GM18951 (cell line): ENCODE measurements around the gene DES.

Experiments used
- POLR2A ChIP-seq: IDR thresholded peaks from 4 replicates; pipeline ENCODE4 v1.6.1; 2011; ENCODE audit warnings: mild to moderate bottlenecking; ENCODE audit not compliant: insufficient read length, insufficient read depth; ENCODE audit errors: extremely low read depth
- in situ Hi-C: fragments of 300-500 bp; cut with MboI; formaldehyde crosslinking; loops from one replicate; pipeline ENCODE4 v1.12.0; 2022; ENCODE audit warnings: low sequenced_read_pairs, mixed read lengths, inconsistent platforms; ENCODE audit not compliant: unreplicated experiment

Gene DES

GRCh38 chr2:219416938-219417337 is 1.2 kb upstream of the DES start:
- in situ Hi-C loops: no loop called here
- TF ChIP-seq POLR2A: no peak

- no peak for TF ChIP-seq POLR2A
- in situ Hi-C loops: no loop called here
Observed at GRCh38 chr2:219417374-219417773, 803 bp upstream of the DES start.

GRCh38 chr2:219419012-219419324 is 791 bp downstream of the DES start:
- in situ Hi-C loops: no loop called here
- TF ChIP-seq POLR2A: no peak

DNA sequence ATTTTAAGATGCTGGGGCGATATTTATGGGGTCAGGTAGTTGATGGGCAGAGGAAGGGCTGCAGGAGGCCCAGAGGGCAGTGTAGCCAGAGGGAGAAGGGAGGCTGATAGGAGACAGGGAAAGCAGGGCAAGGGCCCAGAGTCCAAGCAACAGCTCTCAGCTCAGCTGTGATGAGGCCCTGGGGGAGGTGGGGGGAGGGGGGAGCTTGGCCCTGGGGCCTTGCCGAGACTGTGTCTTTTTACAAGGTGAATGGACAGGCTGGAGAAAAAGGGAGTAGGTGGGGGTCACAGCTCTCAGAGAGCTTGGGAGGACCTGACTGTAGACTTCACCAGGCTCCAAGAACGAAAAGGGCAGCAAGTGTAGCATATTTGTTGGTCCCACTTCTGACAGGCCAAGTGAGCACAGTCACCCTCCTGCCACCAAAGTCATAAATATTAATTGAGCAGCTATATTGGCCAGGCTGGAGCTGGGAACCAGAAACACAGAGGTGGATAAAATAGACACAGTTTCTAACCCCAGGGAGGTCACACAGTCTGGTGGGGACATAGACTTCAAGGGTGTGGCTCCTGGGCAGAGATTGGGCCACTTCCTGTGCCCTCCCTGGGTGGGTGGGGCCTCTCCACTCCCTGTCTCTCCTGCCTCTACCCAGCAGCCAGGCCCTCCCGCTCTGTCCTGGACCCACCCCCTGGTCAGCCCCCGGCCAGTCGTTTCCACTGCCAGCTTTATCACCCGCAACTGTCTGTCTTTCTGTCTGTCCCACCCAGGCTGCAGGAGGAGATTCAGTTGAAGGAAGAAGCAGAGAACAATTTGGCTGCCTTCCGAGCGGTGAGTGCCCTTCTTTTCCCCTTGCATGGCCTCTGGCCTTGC is 1.4 kb downstream of the DES start:
- in situ Hi-C loops: no loop called here
- no peak for TF ChIP-seq POLR2A

DNA sequence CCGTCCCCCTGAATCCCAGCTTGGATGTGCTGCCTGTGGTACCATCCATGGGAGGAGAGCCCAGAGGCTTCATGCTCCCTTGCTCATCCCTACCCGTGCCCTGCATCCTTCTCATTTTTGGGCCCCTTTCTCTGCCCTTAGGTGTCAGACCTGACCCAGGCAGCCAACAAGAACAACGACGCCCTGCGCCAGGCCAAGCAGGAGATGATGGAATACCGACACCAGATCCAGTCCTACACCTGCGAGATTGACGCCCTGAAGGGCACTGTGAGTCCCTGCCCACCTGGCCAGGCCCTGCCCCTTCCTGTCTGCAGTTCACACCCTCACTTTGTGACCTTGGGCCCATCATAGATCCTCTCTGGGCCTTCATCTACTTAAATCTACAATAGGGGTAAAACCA is 2.5 kb downstream of the DES start:
- in situ Hi-C loops: no loop called here
- TF ChIP-seq POLR2A: no peak

GRCh38 chr2:219421323-219421722 is 3.1 kb downstream of the DES start:
- in situ Hi-C loops: no loop called here
- TF ChIP-seq POLR2A: no peak

DNA sequence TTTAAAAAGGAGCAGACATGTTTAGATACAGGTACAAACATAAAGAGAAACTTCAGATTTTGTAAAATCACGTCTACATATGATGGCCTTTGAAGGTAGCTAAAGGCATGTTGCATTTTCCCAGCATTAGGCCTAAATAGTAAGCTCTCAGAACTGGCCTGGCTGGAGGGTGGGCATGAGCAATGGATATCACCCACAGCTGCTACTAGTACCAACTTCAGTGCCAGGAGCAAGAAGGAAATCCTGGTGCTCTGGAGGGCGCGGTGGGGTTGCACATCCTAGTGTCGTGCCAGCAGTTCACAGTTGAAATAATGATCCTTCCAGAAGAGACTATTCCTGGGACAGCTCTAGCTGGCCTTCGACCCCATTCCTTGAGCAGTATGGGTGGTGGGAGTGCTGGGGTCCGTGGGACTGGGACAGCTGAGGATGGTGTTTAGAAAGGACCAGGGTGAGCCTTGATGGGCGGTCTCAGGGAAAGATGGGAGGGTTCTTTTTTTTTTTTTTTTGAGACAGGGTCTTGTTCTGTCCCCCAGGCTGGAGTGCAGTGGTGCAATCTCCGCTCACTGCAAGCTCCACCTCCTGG is 4.9 kb downstream of the DES start:
- in situ Hi-C loops: no loop called here
- TF ChIP-seq POLR2A: no peak

GRCh38 chr2:219423652-219424377 is 5.6 kb downstream of the DES start:
- in situ Hi-C loops: no loop called here
- TF ChIP-seq POLR2A: no peak

GRCh38 chr2:219425238-219426067 is 7.3 kb downstream of the DES start:
- TF ChIP-seq POLR2A: no peak
- in situ Hi-C loops: no loop called here

DNA sequence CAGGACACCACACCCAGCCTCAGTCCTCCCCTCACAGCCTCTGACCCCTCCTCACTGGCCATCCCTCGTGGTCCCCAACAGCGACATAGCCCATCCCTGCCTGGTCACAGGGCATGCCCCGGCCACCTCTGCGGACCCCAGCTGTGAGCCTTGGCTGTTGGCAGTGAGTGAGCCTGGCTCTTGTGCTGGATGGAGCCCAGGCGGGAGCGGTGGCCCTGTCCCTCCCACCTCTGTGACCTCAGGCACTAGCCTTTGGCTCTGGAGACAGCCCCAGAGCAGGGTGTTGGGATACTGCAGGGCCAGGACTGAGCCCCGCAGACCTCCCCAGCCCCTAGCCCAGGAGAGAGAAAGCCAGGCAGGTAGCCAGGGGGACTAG is 7.9 kb downstream of the DES start:
- TF ChIP-seq POLR2A: no peak
- in situ Hi-C loops: no loop called here

DNA sequence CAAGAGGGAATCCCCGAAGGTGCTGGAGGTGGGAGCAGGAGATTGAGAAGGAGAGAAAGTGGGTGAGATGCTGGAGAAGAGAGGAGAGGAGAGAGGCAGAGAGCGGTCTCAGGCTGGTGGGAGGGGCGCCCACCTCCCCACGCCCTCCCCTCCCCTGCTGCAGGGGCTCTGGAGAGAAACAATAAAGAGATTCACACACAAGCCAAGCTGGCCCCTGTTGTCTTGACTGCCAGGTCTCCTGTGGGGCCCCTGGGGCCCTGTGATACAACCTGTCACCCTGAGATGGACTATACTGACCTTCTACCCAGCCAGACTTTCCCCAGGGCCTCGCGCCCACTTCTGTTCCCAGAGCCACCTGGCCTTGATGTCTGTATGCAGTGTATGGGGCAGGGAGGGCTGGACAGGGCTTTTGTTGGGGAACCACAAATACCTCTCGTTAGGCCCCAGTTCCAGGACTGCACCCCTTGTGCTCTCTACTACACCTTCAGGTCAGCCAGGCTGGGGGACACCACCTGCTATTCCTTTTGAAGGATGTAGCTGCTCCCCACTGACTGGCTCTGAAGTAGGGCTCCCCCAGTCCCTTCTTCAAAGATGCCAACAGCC is 8.5 kb downstream of the DES start:
- in situ Hi-C loops: no loop called here

DNA sequence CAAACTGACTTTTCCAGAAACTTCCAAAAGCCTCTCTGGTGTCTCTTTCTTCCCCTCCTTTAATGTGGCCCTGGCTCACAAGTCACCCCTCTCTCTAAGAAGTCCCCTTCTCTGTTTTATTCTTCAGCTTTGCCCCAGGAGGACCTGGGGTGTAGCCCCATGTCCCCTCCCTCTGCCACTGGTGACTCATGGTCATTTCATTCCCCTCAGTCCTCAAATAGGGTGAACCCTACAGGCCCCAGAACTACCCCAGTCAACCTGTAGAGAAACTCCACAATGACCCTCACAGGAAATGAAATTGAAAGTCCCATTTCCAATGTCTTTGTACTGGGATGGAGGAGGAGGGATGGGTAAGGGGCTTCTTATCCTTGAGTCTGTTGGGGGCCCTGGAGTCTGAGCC is 10.3 kb downstream of the DES start:
- in situ Hi-C loops: no loop called here
- TF ChIP-seq POLR2A: no peak

More for the DNA sequence above, 8.5 kb downstream of the DES start:
- TF ChIP-seq POLR2A: no peak
